ENCODE data around the gene SCAMP2.

GRCh38 chr15:74802290-74802689, 70.9 kb downstream of the SCAMP2 start:
- TF ChIP-seq CTCF (IDR thresholded peaks at IDR 0.05) = no peak
- no peak for TF ChIP-seq POLR2A (IDR thresholded peaks at IDR 0.05)
